ENCODE measurements around the gene CD163L1. TPM values are rescaled to one million over a fixed set of nuclear protein-coding genes. Genes with fewer than 3 reads are reported as not detected.

The CD163L1 gene
- total RNA-seq, result 1 to 10 TPM; 2.6 to 8.4 (median 5.6) TPM

DNA sequence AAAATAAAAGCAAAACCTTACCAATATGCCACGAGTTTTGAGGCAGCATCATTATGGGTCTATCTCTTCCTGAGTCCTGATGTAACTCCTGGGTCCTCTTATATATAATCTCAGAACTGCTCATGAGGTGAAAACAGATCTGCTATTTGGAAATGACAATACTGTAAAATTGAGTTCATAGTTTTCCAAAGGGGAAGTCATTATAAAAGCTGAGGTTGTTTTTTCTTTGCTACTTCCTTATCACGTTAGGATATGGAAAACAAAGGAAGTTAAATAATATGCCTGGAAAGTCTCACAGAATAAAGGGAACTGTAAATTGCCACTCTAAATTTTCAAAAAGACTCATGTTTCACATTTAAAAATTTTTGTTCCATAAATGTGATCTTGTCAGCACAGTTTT lies at the start of gene CD163L1:
Gene CD163L1 (minus strand): TSS at position 78 of the 400 bp plus-strand sequence. CDS start 26 bp downstream, at position 52.
- DNase-seq (ENCODE audit: low spot score), result no peak
- ATAC-seq (ENCODE audit: low FRiP score), result no peak
- TF ChIP-seq, protein P1, sequence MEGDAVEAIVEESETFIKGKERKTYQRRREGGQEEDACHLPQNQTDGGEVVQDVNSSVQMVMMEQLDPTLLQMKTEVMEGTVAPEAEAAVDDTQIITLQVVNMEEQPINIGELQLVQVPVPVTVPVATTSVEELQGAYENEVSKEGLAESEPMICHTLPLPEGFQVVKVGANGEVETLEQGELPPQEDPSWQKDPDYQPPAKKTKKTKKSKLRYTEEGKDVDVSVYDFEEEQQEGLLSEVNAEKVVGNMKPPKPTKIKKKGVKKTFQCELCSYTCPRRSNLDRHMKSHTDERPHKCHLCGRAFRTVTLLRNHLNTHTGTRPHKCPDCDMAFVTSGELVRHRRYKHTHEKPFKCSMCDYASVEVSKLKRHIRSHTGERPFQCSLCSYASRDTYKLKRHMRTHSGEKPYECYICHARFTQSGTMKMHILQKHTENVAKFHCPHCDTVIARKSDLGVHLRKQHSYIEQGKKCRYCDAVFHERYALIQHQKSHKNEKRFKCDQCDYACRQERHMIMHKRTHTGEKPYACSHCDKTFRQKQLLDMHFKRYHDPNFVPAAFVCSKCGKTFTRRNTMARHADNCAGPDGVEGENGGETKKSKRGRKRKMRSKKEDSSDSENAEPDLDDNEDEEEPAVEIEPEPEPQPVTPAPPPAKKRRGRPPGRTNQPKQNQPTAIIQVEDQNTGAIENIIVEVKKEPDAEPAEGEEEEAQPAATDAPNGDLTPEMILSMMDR (IDR thresholded peaks at IDR 0.05), result no peak

DNA sequence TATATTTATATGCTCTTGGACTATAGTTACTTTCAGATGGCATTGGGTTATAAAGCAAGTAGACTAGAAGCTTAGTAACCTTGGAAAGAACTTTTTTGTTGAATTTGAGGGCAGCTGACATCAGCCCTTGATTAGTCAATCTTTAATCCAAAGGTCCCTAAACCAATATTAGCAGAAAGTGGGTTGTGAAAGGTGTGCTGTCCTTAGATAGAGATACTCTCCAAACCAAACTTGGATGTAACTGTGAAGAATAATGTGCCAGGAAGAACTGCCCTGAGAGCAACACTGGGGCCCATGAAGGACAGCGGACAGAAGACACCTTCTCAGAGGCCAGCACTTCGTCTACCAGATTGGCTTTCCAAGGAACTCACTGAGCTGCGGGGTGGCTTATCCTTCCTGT lies 49.1 kb upstream of the CD163L1 start:
- no peak for ATAC-seq (ENCODE audit: low FRiP score)
- TF ChIP-seq, protein P1 (IDR thresholded peaks at IDR 0.05), result no peak
- DNase-seq (ENCODE audit: low spot score), result no peak

DNA sequence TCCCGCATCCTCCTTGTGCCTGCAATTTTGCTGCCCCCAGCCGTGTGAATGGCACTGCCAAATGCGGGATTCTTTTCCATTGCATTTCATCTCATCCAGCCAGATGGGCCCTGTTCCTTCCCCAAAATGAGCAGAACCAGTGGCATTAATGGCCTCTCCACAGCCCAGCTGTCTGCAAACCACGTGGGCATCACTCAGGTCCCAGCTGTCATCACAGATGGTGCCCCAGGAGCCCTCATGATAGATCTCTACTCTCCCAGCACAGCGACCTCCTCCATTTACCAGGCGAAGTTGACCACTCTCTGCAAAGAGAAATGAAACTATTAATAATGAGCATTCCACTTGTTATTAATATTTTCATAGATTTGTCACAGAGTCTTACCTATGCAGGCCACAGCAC lies 42.6 kb upstream of the CD163L1 start:
- DNase-seq (ENCODE audit: low spot score) (no peak), ATAC-seq (ENCODE audit: low FRiP score) (no peak)
- TF ChIP-seq, protein P1 (IDR thresholded peaks at IDR 0.05), result no peak

DNA sequence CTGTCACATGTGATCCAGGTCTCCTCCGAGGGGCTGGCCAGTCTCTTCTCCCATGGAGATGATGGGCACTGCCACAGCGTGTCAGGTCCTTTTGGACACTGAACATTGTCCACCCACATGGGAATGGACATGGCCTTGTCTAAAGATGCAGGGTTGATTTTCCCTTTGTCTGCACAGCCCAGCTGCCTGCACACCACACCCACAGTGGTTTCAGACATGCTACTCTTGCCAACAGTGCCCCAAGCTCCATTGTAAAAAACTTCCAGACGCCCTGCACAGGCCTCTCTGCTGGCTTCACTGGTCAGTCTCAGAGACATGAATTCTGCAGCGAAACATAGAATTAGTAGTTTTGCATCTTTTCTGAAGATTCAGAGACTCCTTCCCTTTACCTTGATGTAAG lies 41.1 kb upstream of the CD163L1 start:
- TF ChIP-seq, protein P1 (IDR thresholded peaks at IDR 0.05), result no peak
- no peak for ATAC-seq (ENCODE audit: low FRiP score)
- DNase-seq (ENCODE audit: low spot score), result no peak

DNA sequence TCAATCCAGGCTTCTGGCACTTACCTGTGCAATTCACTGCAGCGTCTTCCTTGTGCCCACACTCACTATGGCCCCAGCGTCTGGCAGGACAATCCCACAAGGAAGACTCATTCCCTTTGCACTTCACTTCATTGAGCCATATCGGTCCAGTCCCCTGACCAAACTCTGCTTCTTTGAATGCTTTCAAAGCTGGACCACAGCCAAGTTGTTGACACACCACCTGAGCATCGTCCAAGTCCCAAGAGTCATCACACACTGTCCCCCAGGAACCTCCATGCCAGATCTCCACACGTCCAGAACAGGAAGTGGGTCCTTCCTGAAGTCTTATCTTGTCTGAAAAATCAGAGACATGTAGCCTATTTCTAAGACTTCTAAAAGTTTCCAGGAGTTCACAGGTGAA lies 39.4 kb upstream of the CD163L1 start:
- DNase-seq (ENCODE audit: low spot score) (no peak), ATAC-seq (ENCODE audit: low FRiP score) (no peak)
- TF ChIP-seq, protein P1 (IDR thresholded peaks at IDR 0.05), result no peak

DNA sequence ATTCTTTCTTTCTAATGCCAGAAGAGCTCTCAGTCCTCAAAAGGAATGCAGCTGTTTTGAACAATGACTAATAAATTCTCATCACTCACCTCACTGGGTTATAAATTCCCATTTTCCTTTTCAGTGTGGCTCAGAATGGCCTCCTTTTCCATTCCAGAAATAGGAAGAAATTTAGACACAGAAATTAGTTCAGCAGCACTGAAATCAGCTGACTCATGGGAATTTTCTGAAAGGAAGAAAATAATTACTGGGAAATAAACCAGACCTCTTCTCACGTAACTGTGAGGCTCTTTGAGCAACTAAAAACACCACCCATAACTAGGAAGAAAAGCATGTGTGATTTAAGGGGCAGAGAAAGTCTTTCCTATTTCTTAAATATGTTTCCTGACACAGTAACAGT lies 35.8 kb upstream of the CD163L1 start:
- ATAC-seq (ENCODE audit: low FRiP score), result no peak
- DNase-seq (ENCODE audit: low spot score), result no peak
- TF ChIP-seq, protein P1 (IDR thresholded peaks at IDR 0.05), result no peak

DNA sequence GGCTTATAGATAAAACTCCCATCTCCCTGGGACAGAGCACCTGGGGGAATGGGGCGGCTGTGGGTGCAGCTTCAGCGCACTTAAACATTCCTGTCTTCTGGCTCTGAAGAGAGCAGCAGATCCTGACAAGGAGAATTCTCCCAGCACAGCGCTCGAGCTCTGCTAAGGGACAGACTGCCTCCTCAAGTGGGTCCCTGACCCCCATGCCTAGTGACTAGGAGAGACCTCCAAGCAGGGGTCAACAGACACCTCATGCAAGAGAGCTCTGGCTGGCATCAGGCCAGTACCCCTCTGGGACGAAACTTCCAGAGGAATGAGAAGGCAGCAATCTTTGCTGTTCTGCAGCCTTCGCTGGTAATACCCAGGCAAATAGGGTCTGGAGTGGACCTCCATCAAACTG lies 28.1 kb upstream of the CD163L1 start:
- DNase-seq (ENCODE audit: low spot score), result no peak
- TF ChIP-seq, protein P1 (IDR thresholded peaks at IDR 0.05), result no peak
- ATAC-seq (ENCODE audit: low FRiP score), result no peak

Measured in omental fat pad (tissue), 4 donors.